H1 (cell line): ENCODE measurements around the gene RAPGEF1. TPM values are rescaled to one million over a fixed set of nuclear protein-coding genes. Genes with fewer than 3 reads are reported as not detected.

Experiments used
- JUND ChIP-seq: IDR thresholded peaks from 2 replicates; pipeline ENCODE4 v1.6.1; 2011; ENCODE audit warnings: mild to moderate bottlenecking, improper control_type of control experiment, low read length
- KDM4A ChIP-seq: IDR thresholded peaks from one replicate; pipeline ENCODE4 v1.7.1; 2012; ENCODE audit warnings: low read depth, mild to moderate bottlenecking, moderate library complexity, low read length, inconsistent platforms; ENCODE audit not compliant: severe bottlenecking
- POU5F1 ChIP-seq: IDR thresholded peaks from 2 replicates; pipeline ENCODE4 v1.6.1; 2011; ENCODE audit warnings: low read depth, mild to moderate bottlenecking, low read length, moderate library complexity
- SAP30 ChIP-seq: fragments of 300-600 bp; sonication (generic); IDR thresholded peaks from 2 replicates; pipeline ENCODE4 v1.7.1; 2012; ENCODE audit warnings: low read length, moderate library complexity, mild to moderate bottlenecking, inconsistent platforms; ENCODE audit not compliant: insufficient read depth, insufficient replicate concordance
- SIN3A ChIP-seq, 2 experiments: IDR thresholded peaks in 1 of 2; conservative IDR thresholded peaks in 1 of 2; 2 replicates each; pipeline ENCODE4 v1.6.1; 2011 to 2012; ENCODE audit warnings: low read length in 2 of 2, improper control_type of control experiment in 1 of 2, low read depth in 1 of 2, mild to moderate bottlenecking in 1 of 2
- polyA plus RNA-seq, 7 experiments: library from polyadenylated mRNA; depleted of rRNA in 3 of 7; stranded (reverse) in 5 of 7; unstranded in 2 of 7; fragments of >200 nt in 5 of 7; fragments of 200-250 nt in 2 of 7; gene quantifications; 1 replicate in 5 of 7; 2 replicates in 1 of 7; 4 replicates in 1 of 7; pipeline versions ENCODE4 v1.2.1 to v1.2.3, GENCODE V29; 2011 to 2013; ENCODE audit warnings: missing spikeins in 2 of 7, mixed read lengths in 2 of 7
- total RNA-seq: library from RNA; stranded (reverse); fragmentation: NEBNext Ultra II Directional; extraction: Animal tissue kit (Norgen Biotek cat#: 25700); gene quantifications from 2 replicates; pipeline ENCODE4 v1.2.1, GENCODE V29; 2021
- TF ChIP-seq, protein P1 (sequence below): fragments of 300-600 bp; sonication (generic); IDR thresholded peaks from 2 replicates; pipeline ENCODE4 v1.7.1; 2012; ENCODE audit warnings: low read length, moderate library complexity, mild to moderate bottlenecking, inconsistent platforms; ENCODE audit not compliant: insufficient replicate concordance
- TF ChIP-seq, protein P2 (sequence below): IDR thresholded peaks from 2 replicates; pipeline ENCODE4 v1.6.1; 2011; ENCODE audit warnings: low read depth, mild to moderate bottlenecking, low read length; ENCODE audit not compliant: insufficient read depth

Gene RAPGEF1
- total and polyA plus RNA-seq, 2 of the 8 experiments (the other 6 are each of a cell fraction or from before 2014, with no cell fraction given), result 29.7 to 78.9 TPM

DNA sequence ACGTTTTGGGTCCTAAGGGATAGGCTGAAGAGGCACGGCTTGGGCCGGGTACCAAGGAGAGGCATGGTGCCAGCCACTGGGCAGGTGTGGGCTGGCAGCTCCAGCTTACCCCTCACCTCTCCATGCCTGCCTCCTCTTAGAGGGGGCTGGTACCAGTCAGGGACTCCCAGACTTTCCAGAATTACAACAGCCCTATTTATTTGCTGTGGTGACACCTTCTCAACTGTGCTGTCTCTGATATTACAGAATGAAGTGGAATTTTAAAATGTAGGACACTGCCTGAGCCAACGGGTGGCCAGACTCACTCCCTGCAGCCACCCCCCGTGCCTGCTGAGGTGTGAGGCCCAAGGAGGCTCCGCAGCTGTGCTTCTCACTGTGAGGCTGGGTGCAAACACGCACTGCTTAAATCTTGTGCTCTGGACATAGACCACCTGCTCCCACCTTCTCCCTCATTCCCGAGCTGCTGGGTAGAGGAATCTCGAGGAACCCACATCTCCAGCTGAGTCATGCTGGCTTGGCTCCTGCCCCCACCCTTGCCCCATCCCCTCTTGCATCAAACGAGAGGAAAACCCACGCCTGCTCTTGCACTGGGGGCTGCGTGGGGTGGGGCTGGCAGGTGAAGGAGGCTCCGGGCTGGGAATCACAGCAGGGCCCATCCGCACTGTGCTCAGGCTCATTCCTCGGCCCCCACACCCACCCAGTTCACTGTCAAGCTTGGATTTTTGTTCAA, 146.6 kb downstream of the RAPGEF1 start (continued):
- TF ChIP-seq, protein P1, sequence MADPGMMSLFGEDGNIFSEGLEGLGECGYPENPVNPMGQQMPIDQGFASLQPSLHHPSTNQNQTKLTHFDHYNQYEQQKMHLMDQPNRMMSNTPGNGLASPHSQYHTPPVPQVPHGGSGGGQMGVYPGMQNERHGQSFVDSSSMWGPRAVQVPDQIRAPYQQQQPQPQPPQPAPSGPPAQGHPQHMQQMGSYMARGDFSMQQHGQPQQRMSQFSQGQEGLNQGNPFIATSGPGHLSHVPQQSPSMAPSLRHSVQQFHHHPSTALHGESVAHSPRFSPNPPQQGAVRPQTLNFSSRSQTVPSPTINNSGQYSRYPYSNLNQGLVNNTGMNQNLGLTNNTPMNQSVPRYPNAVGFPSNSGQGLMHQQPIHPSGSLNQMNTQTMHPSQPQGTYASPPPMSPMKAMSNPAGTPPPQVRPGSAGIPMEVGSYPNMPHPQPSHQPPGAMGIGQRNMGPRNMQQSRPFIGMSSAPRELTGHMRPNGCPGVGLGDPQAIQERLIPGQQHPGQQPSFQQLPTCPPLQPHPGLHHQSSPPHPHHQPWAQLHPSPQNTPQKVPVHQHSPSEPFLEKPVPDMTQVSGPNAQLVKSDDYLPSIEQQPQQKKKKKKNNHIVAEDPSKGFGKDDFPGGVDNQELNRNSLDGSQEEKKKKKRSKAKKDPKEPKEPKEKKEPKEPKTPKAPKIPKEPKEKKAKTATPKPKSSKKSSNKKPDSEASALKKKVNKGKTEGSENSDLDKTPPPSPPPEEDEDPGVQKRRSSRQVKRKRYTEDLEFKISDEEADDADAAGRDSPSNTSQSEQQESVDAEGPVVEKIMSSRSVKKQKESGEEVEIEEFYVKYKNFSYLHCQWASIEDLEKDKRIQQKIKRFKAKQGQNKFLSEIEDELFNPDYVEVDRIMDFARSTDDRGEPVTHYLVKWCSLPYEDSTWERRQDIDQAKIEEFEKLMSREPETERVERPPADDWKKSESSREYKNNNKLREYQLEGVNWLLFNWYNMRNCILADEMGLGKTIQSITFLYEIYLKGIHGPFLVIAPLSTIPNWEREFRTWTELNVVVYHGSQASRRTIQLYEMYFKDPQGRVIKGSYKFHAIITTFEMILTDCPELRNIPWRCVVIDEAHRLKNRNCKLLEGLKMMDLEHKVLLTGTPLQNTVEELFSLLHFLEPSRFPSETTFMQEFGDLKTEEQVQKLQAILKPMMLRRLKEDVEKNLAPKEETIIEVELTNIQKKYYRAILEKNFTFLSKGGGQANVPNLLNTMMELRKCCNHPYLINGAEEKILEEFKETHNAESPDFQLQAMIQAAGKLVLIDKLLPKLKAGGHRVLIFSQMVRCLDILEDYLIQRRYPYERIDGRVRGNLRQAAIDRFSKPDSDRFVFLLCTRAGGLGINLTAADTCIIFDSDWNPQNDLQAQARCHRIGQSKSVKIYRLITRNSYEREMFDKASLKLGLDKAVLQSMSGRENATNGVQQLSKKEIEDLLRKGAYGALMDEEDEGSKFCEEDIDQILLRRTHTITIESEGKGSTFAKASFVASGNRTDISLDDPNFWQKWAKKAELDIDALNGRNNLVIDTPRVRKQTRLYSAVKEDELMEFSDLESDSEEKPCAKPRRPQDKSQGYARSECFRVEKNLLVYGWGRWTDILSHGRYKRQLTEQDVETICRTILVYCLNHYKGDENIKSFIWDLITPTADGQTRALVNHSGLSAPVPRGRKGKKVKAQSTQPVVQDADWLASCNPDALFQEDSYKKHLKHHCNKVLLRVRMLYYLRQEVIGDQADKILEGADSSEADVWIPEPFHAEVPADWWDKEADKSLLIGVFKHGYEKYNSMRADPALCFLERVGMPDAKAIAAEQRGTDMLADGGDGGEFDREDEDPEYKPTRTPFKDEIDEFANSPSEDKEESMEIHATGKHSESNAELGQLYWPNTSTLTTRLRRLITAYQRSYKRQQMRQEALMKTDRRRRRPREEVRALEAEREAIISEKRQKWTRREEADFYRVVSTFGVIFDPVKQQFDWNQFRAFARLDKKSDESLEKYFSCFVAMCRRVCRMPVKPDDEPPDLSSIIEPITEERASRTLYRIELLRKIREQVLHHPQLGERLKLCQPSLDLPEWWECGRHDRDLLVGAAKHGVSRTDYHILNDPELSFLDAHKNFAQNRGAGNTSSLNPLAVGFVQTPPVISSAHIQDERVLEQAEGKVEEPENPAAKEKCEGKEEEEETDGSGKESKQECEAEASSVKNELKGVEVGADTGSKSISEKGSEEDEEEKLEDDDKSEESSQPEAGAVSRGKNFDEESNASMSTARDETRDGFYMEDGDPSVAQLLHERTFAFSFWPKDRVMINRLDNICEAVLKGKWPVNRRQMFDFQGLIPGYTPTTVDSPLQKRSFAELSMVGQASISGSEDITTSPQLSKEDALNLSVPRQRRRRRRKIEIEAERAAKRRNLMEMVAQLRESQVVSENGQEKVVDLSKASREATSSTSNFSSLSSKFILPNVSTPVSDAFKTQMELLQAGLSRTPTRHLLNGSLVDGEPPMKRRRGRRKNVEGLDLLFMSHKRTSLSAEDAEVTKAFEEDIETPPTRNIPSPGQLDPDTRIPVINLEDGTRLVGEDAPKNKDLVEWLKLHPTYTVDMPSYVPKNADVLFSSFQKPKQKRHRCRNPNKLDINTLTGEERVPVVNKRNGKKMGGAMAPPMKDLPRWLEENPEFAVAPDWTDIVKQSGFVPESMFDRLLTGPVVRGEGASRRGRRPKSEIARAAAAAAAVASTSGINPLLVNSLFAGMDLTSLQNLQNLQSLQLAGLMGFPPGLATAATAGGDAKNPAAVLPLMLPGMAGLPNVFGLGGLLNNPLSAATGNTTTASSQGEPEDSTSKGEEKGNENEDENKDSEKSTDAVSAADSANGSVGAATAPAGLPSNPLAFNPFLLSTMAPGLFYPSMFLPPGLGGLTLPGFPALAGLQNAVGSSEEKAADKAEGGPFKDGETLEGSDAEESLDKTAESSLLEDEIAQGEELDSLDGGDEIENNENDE, result no peak
- TF ChIP-seq SIN3A (conservative IDR thresholded peaks at IDR 0.05 in 1 of 2, IDR thresholded peaks at IDR 0.05 in 1 of 2; ENCODE audit: low read depth in 1 of 2, low read length in 2 of 2) (no peak), POU5F1 (no peak), JUND (no peak), KDM4A (no peak), SAP30 (no peak)
- TF ChIP-seq, protein P2, sequence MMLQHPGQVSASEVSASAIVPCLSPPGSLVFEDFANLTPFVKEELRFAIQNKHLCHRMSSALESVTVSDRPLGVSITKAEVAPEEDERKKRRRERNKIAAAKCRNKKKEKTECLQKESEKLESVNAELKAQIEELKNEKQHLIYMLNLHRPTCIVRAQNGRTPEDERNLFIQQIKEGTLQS, result no peak
